Esophagus (tissue), 2 donors: ENCODE data around the gene FAH. TPM values are rescaled to one million over a fixed set of nuclear protein-coding genes. Genes with fewer than 3 reads are reported as not detected.

ENCODE experiments used
- H3K27ac ChIP-seq, 2 donors: one replicate each; pipeline ENCODE4 v1.5.1; 2013; ENCODE audit warnings: low read depth in 2 of 2, mild to moderate bottlenecking in 2 of 2, inconsistent platforms in 1 of 2, low read length in 1 of 2, moderate library complexity in 1 of 2
- H3K27me3 ChIP-seq, 2 donors: one replicate each; pipeline ENCODE4 v1.6.1; 2013; ENCODE audit warnings: low read length in 2 of 2, control low read depth in 1 of 2, mild to moderate bottlenecking in 1 of 2; ENCODE audit not compliant: insufficient read depth in 2 of 2, control insufficient read depth in 1 of 2
- H3K36me3 ChIP-seq, 2 donors: one replicate each; pipeline ENCODE4 v1.6.1; 2013; ENCODE audit warnings: low read length in 1 of 2; ENCODE audit not compliant: control insufficient read depth in 2 of 2, insufficient read depth in 2 of 2
- H3K4me1 ChIP-seq, 2 donors: one replicate each; pipeline ENCODE4 v1.6.1; 2013; ENCODE audit warnings: low read length in 1 of 2; ENCODE audit not compliant: control insufficient read depth in 2 of 2, insufficient read depth in 2 of 2
- H3K4me3 ChIP-seq, 2 donors: one replicate each; pipeline ENCODE4 v1.5.1; 2013; ENCODE audit warnings: low read length in 2 of 2, mild to moderate bottlenecking in 2 of 2, low read depth in 1 of 2, moderate library complexity in 1 of 2
- H3K9me3 ChIP-seq, 2 donors: one replicate each; pipeline ENCODE4 v1.6.1; 2013; ENCODE audit warnings: mild to moderate bottlenecking in 2 of 2, low read depth in 1 of 2, low read length in 1 of 2, moderate library complexity in 1 of 2; ENCODE audit not compliant: control insufficient read depth in 2 of 2, insufficient read depth in 1 of 2
- WGBS, 2 donors: extraction: QIAGEN DNeasy Blood & Tissue Kit; methylation state at CpG; one replicate each; pipeline ENCODE4 v1.1.7; 2013; 5-methylcytosine and 5-hydroxymethylcytosine counted together
- polyA plus RNA-seq, 2 donors: library from polyadenylated mRNA; stranded (reverse); fragments of 200-250 nt; gene quantifications; one replicate each; pipeline ENCODE4 v1.2.3, GENCODE V29; 2013
- donor health status: healthy with polysubstance abuse.
- donor health status: Bipolar disorder and iron deficiency.

FAH gene
- polyA plus RNA-seq, 2 donors = 13.8 to 15.9 TPM

- no peaks in the 10 kb centered on the region for H3K36me3 ChIP-seq
- no peak overlapping the region for H3K4me3 ChIP-seq
- peaks cover 4 to 11% of the 10 kb centered on the region in 2 donors for H3K4me1 ChIP-seq
- 72 to 86% methylated on average over 3 of the region's 3 CpGs for WGBS, 2 donors
- H3K9me3 ChIP-seq = no peaks in the 10 kb centered on the region
- H3K27ac ChIP-seq = no peak overlapping the region
- no peaks in the 10 kb centered on the region for H3K27me3 ChIP-seq
Measured at GRCh38 chr15:80199869-80200268, 47.1 kb downstream of the FAH start.

GRCh38 chr15:80201256-80202015 is 48.6 kb downstream of the FAH start:
- 88 to 92% methylated on average over 24 to 26 of the region's 26 CpGs for WGBS, 2 donors

GRCh38 chr15:80202016-80202315 is 49.2 kb downstream of the FAH start:
- H3K4me3 ChIP-seq = no peak overlapping the region
- H3K27me3 ChIP-seq = no peaks in the 10 kb centered on the region
- no peaks in the 10 kb centered on the region for H3K9me3 ChIP-seq
- WGBS, 2 donors = 62 to 87% methylated on average over 2 of the region's 2 CpGs
- no peaks in the 10 kb centered on the region for H3K36me3 ChIP-seq
- H3K27ac ChIP-seq = no peak overlapping the region
- H3K4me1 ChIP-seq = peaks cover 4 to 11% of the 10 kb centered on the region in 2 donors

More at GRCh38 chr15:80201256-80202015, 48.6 kb downstream of the FAH start:
- Histone ChIP-seq H3K9me3 (no peaks in the 10 kb centered on the region), H3K36me3 (no peaks in the 10 kb centered on the region), H3K4me3 (no peak overlapping the region), H3K27me3 (no peaks in the 10 kb centered on the region), H3K4me1 (peaks cover 4 to 11% of the 10 kb centered on the region in 2 donors), H3K27ac (no peak overlapping the region)

GRCh38 chr15:80202641-80203360 is 50.0 kb downstream of the FAH start:
- H3K27me3 ChIP-seq = no peaks in the 10 kb centered on the region
- H3K27ac ChIP-seq = peak overlapping the region in 1 of 2 donors; percentile 29
- no peak overlapping the region for H3K4me3 ChIP-seq
- H3K36me3 ChIP-seq = no peaks in the 10 kb centered on the region
- peaks cover 4 to 11% of the 10 kb centered on the region in 2 donors for H3K4me1 ChIP-seq
- WGBS, 2 donors = 33 to 38% methylated on average over 9 of the region's 9 CpGs
- no peaks in the 10 kb centered on the region for H3K9me3 ChIP-seq

- Histone ChIP-seq H3K36me3 (no peaks in the 10 kb centered on the region), H3K27ac (no peak overlapping the region), H3K4me1 (peaks cover 4 to 11% of the 10 kb centered on the region in 2 donors), H3K4me3 (no peak overlapping the region), H3K27me3 (no peaks in the 10 kb centered on the region), H3K9me3 (no peaks in the 10 kb centered on the region)
- 77 to 80% methylated on average over 10 of the region's 10 CpGs for WGBS, 2 donors
Measured at GRCh38 chr15:80203361-80203885, 50.6 kb downstream of the FAH start.

- no peak overlapping the region for H3K27ac ChIP-seq
- H3K36me3 ChIP-seq = no peaks in the 10 kb centered on the region
- no peaks in the 10 kb centered on the region for H3K27me3 ChIP-seq
- 93% methylated on average over 4 of the region's 4 CpGs for WGBS, 2 donors
- H3K4me1 ChIP-seq = peaks cover 4 to 11% of the 10 kb centered on the region in 2 donors
- no peak overlapping the region for H3K4me3 ChIP-seq
- no peaks in the 10 kb centered on the region for H3K9me3 ChIP-seq
Measured at GRCh38 chr15:80204231-80204630, 51.4 kb downstream of the FAH start.

GRCh38 chr15:80207887-80208286 is 55.1 kb downstream of the FAH start:
- no peaks in the 10 kb centered on the region for H3K36me3 ChIP-seq
- 62 to 70% methylated on average over 3 of the region's 3 CpGs for WGBS, 2 donors
- H3K4me1 ChIP-seq = peaks cover 0 to 4% of the 10 kb centered on the region in 2 donors
- no peak overlapping the region for H3K4me3 ChIP-seq
- H3K9me3 ChIP-seq = no peaks in the 10 kb centered on the region
- no peaks in the 10 kb centered on the region for H3K27me3 ChIP-seq
- H3K27ac ChIP-seq = no peak overlapping the region

- 90 to 91% methylated on average over 11 of the region's 11 CpGs for WGBS, 2 donors
- H3K9me3 ChIP-seq = no peaks in the 10 kb centered on the region
- H3K27ac ChIP-seq = no peak overlapping the region
Measured at GRCh38 chr15:80208758-80209734, 56.2 kb downstream of the FAH start.

More at GRCh38 chr15:80208758-80209734, 56.2 kb downstream of the FAH start:
- Histone ChIP-seq H3K4me1 (no peaks in the 10 kb centered on the region), H3K36me3 (no peaks in the 10 kb centered on the region), H3K27me3 (no peaks in the 10 kb centered on the region), H3K4me3 (no peak overlapping the region)
